HCT116 (cell line): ENCODE measurements around the gene STARD7. TPM values are rescaled to one million over a fixed set of nuclear protein-coding genes. Genes with fewer than 3 reads are reported as not detected.

ENCODE experiments used
- ATAC-seq: fragments of 200-7000 bp; cut with Tn5 transposase; 2 replicates; pipeline ENCODE4 v1.9.1; 2020; ENCODE audit warnings: mild to moderate bottlenecking, moderate library complexity
- BruUV-seq: library from RNA; stranded (reverse); fragments of 400-500 nt; replicated peaks from 2 replicates; lab custom pipeline; 2021; lab: Mats Ljungman, UMichigan
- CTCF ChIA-PET: fragments of 300-600 bp; sonication (Branson Sonifier 250); formaldehyde crosslinking; loops from one replicate; lab custom pipeline; 2021; ENCODE audit warnings: antibody characterized with exemption; lab: Charles Lee
- POLR2A ChIA-PET: fragments of 300-600, 350-600 bp; sonication (Branson Sonifier 250); formaldehyde crosslinking; loops from one replicate; lab custom pipeline; 2021; ENCODE audit warnings: antibody characterized with exemption; lab: Charles Lee
- RAD21 ChIA-PET, 2 experiments: fragments of 300-600 bp; sonication (Branson Sonifier 250); formaldehyde crosslinking; loops; one replicate each; lab custom pipeline; 2023; ENCODE audit warnings: low total read pairs in 2 of 2; ENCODE audit not compliant: uncharacterized antibody in 2 of 2, unreplicated experiment in 2 of 2, low non-redundant PET in 1 of 2; lab: Charles Lee
- DNase-seq: peaks from one replicate; pipeline ENCODE4 v3.0.0-alpha.2; 2010; ENCODE audit warnings: low read depth, low spot score
- H2AFZ ChIP-seq: fragments of 200-600 bp; shearing (Covaris generic), sonication (generic); 2 replicates; pipeline ENCODE4 v1.6.1; 2017; ENCODE audit warnings: low read depth, mixed run types, mixed read lengths, antibody characterized with exemption, low read length; ENCODE audit not compliant: poor library complexity, severe bottlenecking
- H3K27ac ChIP-seq: 2 replicates; pipeline ENCODE4 v1.5.1; 2012; ENCODE audit warnings: low read depth, low read length
- H3K27me3 ChIP-seq: fragments of 200-600 bp; sonication (generic); 2 replicates; pipeline ENCODE4 v1.6.1; 2016; ENCODE audit warnings: mixed run types, low read length, mixed read lengths; ENCODE audit not compliant: insufficient read depth
- H3K36me3 ChIP-seq, 2 experiments: fragments of 200-500 bp in 1 of 2; fragments of 200-600 bp in 1 of 2; sonication (Bioruptor generic) in 1 of 2; sonication (generic) in 1 of 2; 2 replicates each; pipeline versions ENCODE4 v1.5.1 to v1.6.1; 2014 to 2016; ENCODE audit warnings: low read length in 2 of 2, inconsistent platforms in 1 of 2, mixed read lengths in 1 of 2, mixed run types in 1 of 2; ENCODE audit not compliant: insufficient read depth in 2 of 2, control insufficient read depth in 1 of 2
- H3K4me1 ChIP-seq, 2 experiments: fragments of 200-600 bp in 1 of 2; sonication (generic) in 1 of 2; 2 replicates each; pipeline versions ENCODE4 v1.5.1 to v1.6.1; 2012 to 2017; ENCODE audit warnings: low read length in 2 of 2, inconsistent platforms in 1 of 2, mild to moderate bottlenecking in 1 of 2, mixed read lengths in 1 of 2, mixed run types in 1 of 2, moderate library complexity in 1 of 2; ENCODE audit not compliant: insufficient read depth in 2 of 2, control insufficient read depth in 1 of 2
- H3K4me2 ChIP-seq: fragments of 200-600 bp; sonication (generic); 2 replicates; pipeline ENCODE4 v1.6.1; 2017; ENCODE audit warnings: mixed run types, low read length, mixed read lengths
- H3K4me3 ChIP-seq, 2 experiments: fragments of 200-600 bp in 1 of 2; sonication (generic) in 1 of 2; replicated peaks in 1 of 2; 2 replicates each; pipeline ENCODE4 v1.5.1; 2011 to 2016; ENCODE audit warnings: low read length in 2 of 2, control low read depth in 1 of 2, low read depth in 1 of 2, mild to moderate bottlenecking in 1 of 2, mixed read lengths in 1 of 2, mixed run types in 1 of 2
- H3K79me2 ChIP-seq: fragments of 200-600 bp; sonication (generic); 2 replicates; pipeline ENCODE4 v1.6.1; 2017; ENCODE audit warnings: mild to moderate bottlenecking, mixed run types, low read length, moderate library complexity, mixed read lengths; ENCODE audit not compliant: insufficient read depth
- H3K9ac ChIP-seq: fragments of 200-600 bp; sonication (generic); 2 replicates; pipeline ENCODE4 v1.6.1; 2016; ENCODE audit warnings: low read length, mixed read lengths
- H3K9me2 ChIP-seq: fragments of 200-600 bp; sonication (generic), shearing (Covaris generic); 2 replicates; pipeline ENCODE4 v1.6.1; 2017; ENCODE audit warnings: mixed run types, mild to moderate bottlenecking, moderate library complexity; ENCODE audit not compliant: insufficient read depth
- H3K9me3 ChIP-seq, 2 experiments: fragments of 200-500 bp in 1 of 2; fragments of 200-600 bp in 1 of 2; sonication (Bioruptor generic) in 1 of 2; sonication (generic) in 1 of 2; 2 replicates each; pipeline ENCODE4 v1.6.1; 2014 to 2017; ENCODE audit warnings: low read length in 2 of 2, mixed read lengths in 2 of 2, inconsistent platforms in 1 of 2, low read depth in 1 of 2, mild to moderate bottlenecking in 1 of 2, mixed run types in 1 of 2, moderate library complexity in 1 of 2; ENCODE audit not compliant: control insufficient read depth in 1 of 2, insufficient read depth in 1 of 2
- H4K20me1 ChIP-seq: fragments of 200-600 bp; sonication (generic), shearing (Covaris generic); 2 replicates; pipeline ENCODE4 v1.6.1; 2017; ENCODE audit warnings: mixed run types, mild to moderate bottlenecking, moderate library complexity; ENCODE audit not compliant: insufficient read depth
- CBX3 ChIP-seq: IDR thresholded peaks from 2 replicates; pipeline ENCODE4 v1.6.1; 2012; ENCODE audit warnings: low read depth
- CEBPB ChIP-seq: IDR thresholded peaks from 2 replicates; pipeline ENCODE4 v1.6.1; 2012; ENCODE audit warnings: low read depth
- EGR1 ChIP-seq: IDR thresholded peaks from 2 replicates; pipeline ENCODE4 v1.6.1; 2012; ENCODE audit warnings: low read depth
- ELF1 ChIP-seq: IDR thresholded peaks from 2 replicates; pipeline ENCODE4 v1.6.1; 2012; ENCODE audit warnings: low read depth, borderline replicate concordance
- EZH2 ChIP-seq: fragments of 200-600 bp; sonication (generic); IDR thresholded peaks from 2 replicates; pipeline ENCODE4 v1.6.1; 2017; ENCODE audit warnings: antibody characterized with exemption, mixed run types
- EZH2phosphoT487 ChIP-seq: fragments of 200-600 bp; IDR thresholded peaks from 2 replicates; pipeline ENCODE4 v1.6.1; 2018; ENCODE audit warnings: antibody characterized with exemption, borderline replicate concordance
- FOSL1 ChIP-seq: IDR thresholded peaks from 2 replicates; pipeline ENCODE4 v1.6.1; 2012; ENCODE audit warnings: low read depth
- JUND ChIP-seq: IDR thresholded peaks from 2 replicates; pipeline ENCODE4 v1.6.1; 2012
- MAX ChIP-seq: IDR thresholded peaks from 2 replicates; pipeline ENCODE4 v1.6.1; 2012
- POLR2AphosphoS5 ChIP-seq: IDR thresholded peaks from 2 replicates; pipeline ENCODE4 v1.6.1; 2011; ENCODE audit warnings: mild to moderate bottlenecking, low read depth, low read length, moderate library complexity
- RAD21 ChIP-seq: IDR thresholded peaks from 2 replicates; pipeline ENCODE4 v1.6.1; 2012; ENCODE audit warnings: low read depth, mild to moderate bottlenecking
- SIN3A ChIP-seq: IDR thresholded peaks from 2 replicates; pipeline ENCODE4 v1.6.1; 2012; ENCODE audit warnings: low read depth
- SP1 ChIP-seq: IDR thresholded peaks from 2 replicates; pipeline ENCODE4 v1.6.1; 2012; ENCODE audit warnings: low read depth
- SRF ChIP-seq: IDR thresholded peaks from 2 replicates; pipeline ENCODE4 v1.6.1; 2012; ENCODE audit warnings: low read depth
- TCF7L2 ChIP-seq: IDR thresholded peaks from 2 replicates; pipeline ENCODE4 v1.7.0; 2011; ENCODE audit warnings: borderline replicate concordance, inconsistent platforms; ENCODE audit not compliant: insufficient read depth, insufficient read length; ENCODE audit errors: extremely low read depth
- YY1 ChIP-seq: IDR thresholded peaks from 2 replicates; pipeline ENCODE4 v1.6.1; 2011; ENCODE audit warnings: low read length, low read depth, moderate library complexity, mild to moderate bottlenecking; ENCODE audit not compliant: insufficient replicate concordance; ENCODE audit errors: extremely low read depth
- ZBTB33 ChIP-seq: IDR thresholded peaks from 2 replicates; pipeline ENCODE4 v1.6.1; 2011; ENCODE audit warnings: mild to moderate bottlenecking, low read length, moderate library complexity; ENCODE audit not compliant: insufficient replicate concordance; ENCODE audit errors: extremely low read depth
- ZNF274 ChIP-seq: fragments of 200-500 bp; sonication (Bioruptor generic); IDR thresholded peaks from 2 replicates; pipeline ENCODE4 v1.6.1; 2014; ENCODE audit warnings: mild to moderate bottlenecking, low read depth, low read length, inconsistent platforms
- intact Hi-C: fragments of 100-400 bp; cut with micrococcal nuclease; formaldehyde crosslinking; loops from 2 replicates; pipeline ENCODE4 v1.10.0; 2022
- total RNA-seq: library from RNA; stranded (reverse); gene quantifications from one replicate; pipeline ENCODE4 v1.2.1, GENCODE V29; 2021; ENCODE audit not compliant: unreplicated experiment
- TF ChIP-seq, protein P1 (sequence below): IDR thresholded peaks from 2 replicates; pipeline ENCODE4 v1.6.1; 2012

The STARD7 gene
- total RNA-seq, 1 experiment from 2014 or later: 160 TPM

DNA sequence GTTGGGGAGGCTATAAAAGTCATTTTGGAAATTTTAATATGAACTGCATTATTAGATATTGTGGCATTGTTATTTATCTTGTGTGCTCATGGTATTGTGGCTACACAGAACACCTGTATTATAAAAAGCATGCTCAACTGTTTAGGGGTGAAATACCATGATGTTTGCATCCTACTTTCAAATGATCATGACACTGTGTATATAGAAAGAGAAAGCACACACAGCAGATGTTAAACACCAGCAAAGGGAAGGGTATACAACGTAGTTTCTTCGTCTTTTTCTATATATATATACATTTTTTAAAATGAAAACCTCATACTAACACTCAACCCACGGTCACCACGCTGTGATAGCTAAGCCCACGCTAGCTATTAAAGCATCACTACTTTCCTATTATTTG, 27.1 kb downstream of the STARD7 start:
- Histone ChIP-seq H3K4me1 (no peaks in the 10 kb centered on the region), H3K4me3 (no peak overlapping the region), H3K27ac (no peak overlapping the region), H3K36me3 (peaks cover 10 to 17% of the 10 kb centered on the region in 2 experiments; a peak in 3 of 4 replicates), H3K9ac (no peak overlapping the region), H3K4me2 (no peak overlapping the region), H3K79me2 (no peaks in the 10 kb centered on the region), H3K27me3 (no peaks in the 10 kb centered on the region), H4K20me1 (no peaks in the 10 kb centered on the region), H3K9me3 (no peaks in the 10 kb centered on the region), H2AFZ (no peak overlapping the region), H3K9me2 (no peaks in the 10 kb centered on the region)
- BruUV-seq: TSS peak; percentile 6
- CTCF ChIA-PET: no interaction called here
- intact Hi-C loops: no loop called here
- DNase-seq (no peak), ATAC-seq (no peak)
- TF ChIP-seq SP1 (no peak), ELF1 (no peak), TCF7L2 (no peak), POLR2AphosphoS5 (no peak), SIN3A (no peak), ZNF274 (no peak)
- POLR2A ChIA-PET: no interaction called here
- RAD21 ChIA-PET: no interaction called here

DNA sequence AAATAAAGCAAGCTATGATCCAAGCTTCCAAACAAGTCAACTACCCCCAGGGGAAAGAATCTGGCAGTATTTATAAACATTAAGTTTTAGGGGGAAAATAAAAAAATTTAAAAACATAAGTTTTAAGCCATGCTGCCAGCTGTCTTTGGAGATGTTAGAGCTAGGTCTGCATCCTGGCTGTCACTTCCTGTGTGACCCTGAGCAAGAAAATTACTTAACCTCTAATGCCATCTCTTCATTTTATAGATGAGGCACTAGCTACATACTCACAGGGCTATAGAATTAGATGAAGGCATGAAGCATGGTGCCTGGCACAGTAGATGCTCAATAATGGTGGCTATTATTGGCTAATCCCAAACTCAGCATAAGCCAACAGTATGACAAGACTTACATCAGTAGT, 28.1 kb downstream of the STARD7 start:
- RAD21 ChIA-PET: no interaction called here
- CTCF ChIA-PET: no interaction called here
- Histone ChIP-seq H3K4me2 (no peak overlapping the region), H3K9ac (no peak overlapping the region), H2AFZ (no peak overlapping the region), H3K36me3 (peaks cover 2 to 12% of the 10 kb centered on the region in 2 experiments; a peak in 3 of 4 replicates), H3K4me3 (no peak overlapping the region), H3K79me2 (no peaks in the 10 kb centered on the region), H3K27me3 (no peaks in the 10 kb centered on the region), H3K27ac (no peak overlapping the region), H3K9me2 (no peaks in the 10 kb centered on the region), H4K20me1 (no peaks in the 10 kb centered on the region), H3K4me1 (no peaks in the 10 kb centered on the region), H3K9me3 (no peaks in the 10 kb centered on the region)
- POLR2A ChIA-PET: no interaction called here
- intact Hi-C loops: no loop called here
- ATAC-seq (no peak), DNase-seq (no peak)
- BruUV-seq: no TSS peak
- TF ChIP-seq EZH2phosphoT487 (no peak), ZNF274 (no peak), CBX3 (no peak), MAX (no peak), JUND (no peak), ZBTB33 (no peak), EZH2 (no peak), FOSL1 (no peak), CEBPB (no peak), YY1 (no peak), POLR2AphosphoS5 (no peak), SIN3A (no peak), EGR1 (no peak), RAD21 (no peak), SRF (no peak)
- TF ChIP-seq, protein P1, sequence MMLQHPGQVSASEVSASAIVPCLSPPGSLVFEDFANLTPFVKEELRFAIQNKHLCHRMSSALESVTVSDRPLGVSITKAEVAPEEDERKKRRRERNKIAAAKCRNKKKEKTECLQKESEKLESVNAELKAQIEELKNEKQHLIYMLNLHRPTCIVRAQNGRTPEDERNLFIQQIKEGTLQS: no peak
